Adrenal gland (tissue), 5 donors: ENCODE measurements around the gene AOC2.

ENCODE experiments used
- POLR2A ChIP-seq, 2 donors: fragments of 450-650 bp; IDR thresholded peaks; one replicate each; pipeline ENCODE4 v1.6.1; 2017; ENCODE audit warnings: antibody characterized with exemption in 2 of 2, mild to moderate bottlenecking in 2 of 2, moderate library complexity in 1 of 2
- TF ChIP-seq, protein P1 (sequence below), 6 experiments: fragments of 450-650 bp in 4 of 6; fragments of 200-600 bp in 2 of 6; sonication (generic) in 1 of 6; IDR thresholded peaks; 1 replicate in 5 of 6; 2 replicates in 1 of 6; pipeline versions ENCODE4 v1.5.1 to v1.8.0; 2016 to 2021; ENCODE audit warnings: antibody characterized with exemption in 6 of 6, mild to moderate bottlenecking in 2 of 6, moderate library complexity in 1 of 6
- donor health status: DM: no; HTN: no; CAD: no.

DNA sequence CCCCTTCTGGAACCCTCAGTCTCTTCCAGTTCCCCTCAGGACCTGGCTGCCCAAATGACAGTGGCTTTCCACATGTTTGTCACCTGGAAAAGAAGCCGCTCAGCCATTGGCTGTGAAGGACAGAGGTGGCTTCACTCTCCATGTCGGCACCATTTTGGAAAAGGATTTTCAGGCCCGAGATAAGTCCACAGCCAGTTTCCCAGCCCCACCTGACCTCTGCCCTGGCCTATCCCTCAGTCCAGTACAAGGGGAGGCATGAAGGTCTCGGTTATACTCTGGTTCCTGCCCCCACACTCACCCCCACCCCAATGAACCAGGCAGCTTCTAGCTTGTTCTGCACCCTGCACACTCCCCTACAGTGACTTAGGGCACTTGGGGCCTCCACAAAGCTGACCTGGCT lies 21.8 kb downstream of the AOC2 start:
- TF ChIP-seq, protein P1, sequence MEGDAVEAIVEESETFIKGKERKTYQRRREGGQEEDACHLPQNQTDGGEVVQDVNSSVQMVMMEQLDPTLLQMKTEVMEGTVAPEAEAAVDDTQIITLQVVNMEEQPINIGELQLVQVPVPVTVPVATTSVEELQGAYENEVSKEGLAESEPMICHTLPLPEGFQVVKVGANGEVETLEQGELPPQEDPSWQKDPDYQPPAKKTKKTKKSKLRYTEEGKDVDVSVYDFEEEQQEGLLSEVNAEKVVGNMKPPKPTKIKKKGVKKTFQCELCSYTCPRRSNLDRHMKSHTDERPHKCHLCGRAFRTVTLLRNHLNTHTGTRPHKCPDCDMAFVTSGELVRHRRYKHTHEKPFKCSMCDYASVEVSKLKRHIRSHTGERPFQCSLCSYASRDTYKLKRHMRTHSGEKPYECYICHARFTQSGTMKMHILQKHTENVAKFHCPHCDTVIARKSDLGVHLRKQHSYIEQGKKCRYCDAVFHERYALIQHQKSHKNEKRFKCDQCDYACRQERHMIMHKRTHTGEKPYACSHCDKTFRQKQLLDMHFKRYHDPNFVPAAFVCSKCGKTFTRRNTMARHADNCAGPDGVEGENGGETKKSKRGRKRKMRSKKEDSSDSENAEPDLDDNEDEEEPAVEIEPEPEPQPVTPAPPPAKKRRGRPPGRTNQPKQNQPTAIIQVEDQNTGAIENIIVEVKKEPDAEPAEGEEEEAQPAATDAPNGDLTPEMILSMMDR (IDR thresholded peaks at IDR 0.05), result no peak
- no peak for TF ChIP-seq POLR2A (IDR thresholded peaks at IDR 0.05)
